K562 (cell line): ENCODE data around the gene NAA80. TPM values are rescaled to one million over a fixed set of nuclear protein-coding genes. Genes with fewer than 3 reads are reported as not detected.

Experiments used
- BMI1 ChIP-seq: fragments of 150-350 bp; IDR thresholded peaks from 2 replicates; pipeline ENCODE4 v1.6.1; 2014; ENCODE audit warnings: low read length
- CAMTA2 ChIP-seq: fragments of 250-450 bp; sonication (Bioruptor Pico); conservative IDR thresholded peaks from 2 replicates; pipeline ENCODE4 v1.5.1; 2022
- CBX2 ChIP-seq: fragments of 200-600 bp; sonication (generic); IDR thresholded peaks from one replicate; pipeline ENCODE4 v1.6.1; 2012; ENCODE audit warnings: mild to moderate bottlenecking, low read length, inconsistent platforms; ENCODE audit not compliant: insufficient read depth, poor library complexity, severe bottlenecking
- CBX3 ChIP-seq, 2 experiments: IDR thresholded peaks; 1 replicate in 1 of 2; 2 replicates in 1 of 2; pipeline ENCODE4 v1.6.1; 2012; ENCODE audit warnings: inconsistent platforms in 2 of 2, low read length in 2 of 2, borderline replicate concordance in 1 of 2, control low read depth in 1 of 2
- CBX8 ChIP-seq: fragments of 200-600 bp; sonication (generic); IDR thresholded peaks from 2 replicates; pipeline ENCODE4 v1.6.1; 2012; ENCODE audit warnings: borderline replicate concordance, mixed run types, low read depth, mild to moderate bottlenecking, moderate library complexity, mixed read lengths, low read length, control low read depth, inconsistent platforms; ENCODE audit not compliant: poor library complexity, severe bottlenecking; ENCODE audit errors: extremely low read depth
- CHD2 ChIP-seq: IDR thresholded peaks from 2 replicates; pipeline ENCODE4 v1.6.1; 2011; ENCODE audit warnings: low read depth, low read length
- EP300 ChIP-seq: IDR thresholded peaks from 2 replicates; pipeline ENCODE4 v1.6.1; 2012; ENCODE audit warnings: low read length, improper control_type of control experiment
- ETV1 ChIP-seq: fragments of 450-650 bp; conservative IDR thresholded peaks from 2 replicates; pipeline ENCODE4 v1.6.1; 2016; ENCODE audit warnings: missing genetic modification characterization, control low read depth, low read depth, missing compliant biosample characterization
- GABPB1 ChIP-seq: sonication (generic); formaldehyde crosslinking; IDR thresholded peaks from 2 replicates; pipeline ENCODE4 v1.8.0; 2022; ENCODE audit warnings: mild to moderate bottlenecking, missing genetic modification reagents
- HDAC3 ChIP-seq: fragments of 450-650 bp; IDR thresholded peaks from 2 replicates; pipeline ENCODE4 v1.6.1; 2018; ENCODE audit warnings: borderline replicate concordance, mild to moderate bottlenecking, moderate library complexity; ENCODE audit not compliant: partially characterized antibody
- MECOM ChIP-seq: fragments of 250-450 bp; sonication (Bioruptor Pico); IDR thresholded peaks from 2 replicates; pipeline ENCODE4 v1.8.0; 2022; ENCODE audit warnings: inconsistent platforms
- POLR2AphosphoS2 ChIP-seq: IDR thresholded peaks from 2 replicates; pipeline ENCODE4 v1.6.1; 2012; ENCODE audit warnings: low read length, improper control_type of control experiment
- POLR2H ChIP-seq: IDR thresholded peaks from 2 replicates; pipeline ENCODE4 v1.6.1; 2016; ENCODE audit warnings: missing genetic modification characterization, low read depth, mild to moderate bottlenecking, control low read depth, missing compliant biosample characterization, moderate library complexity
- RBM17 ChIP-seq: fragments of 200-400 bp; formaldehyde crosslinking; IDR thresholded peaks from 2 replicates; pipeline ENCODE4 v1.6.1; 2017; ENCODE audit warnings: low read depth, mild to moderate bottlenecking, low read length, borderline replicate concordance
- RBM39 ChIP-seq: fragments of 200-400 bp; formaldehyde crosslinking; optimal IDR thresholded peaks from 2 replicates; pipeline ENCODE3; 2018; ENCODE audit warnings: low read depth, low read length
- RHOXF2B ChIP-seq: fragments of 250-450 bp; sonication (Bioruptor Pico); conservative IDR thresholded peaks from 2 replicates; pipeline ENCODE4 v1.5.1; 2021
- TCF7 ChIP-seq: sonication (generic); IDR thresholded peaks from 2 replicates; pipeline ENCODE4 v1.6.1; 2016; ENCODE audit warnings: antibody characterized with exemption, borderline replicate concordance
- YBX1 ChIP-seq: fragments of 450-650 bp; IDR thresholded peaks from 2 replicates; pipeline ENCODE4 v1.7.1; 2016; ENCODE audit warnings: mild to moderate bottlenecking
- ZEB2 ChIP-seq: fragments of 450-650 bp; IDR thresholded peaks from 2 replicates; pipeline ENCODE4 v1.6.1; 2016
- ZNF232 ChIP-seq: sonication (generic); formaldehyde crosslinking; IDR thresholded peaks from 2 replicates; pipeline ENCODE4 v1.8.0; 2022; ENCODE audit warnings: mild to moderate bottlenecking, missing genetic modification reagents
- ZNF780A ChIP-seq: fragments of 250-450 bp; sonication (Bioruptor Pico); IDR thresholded peaks from 2 replicates; pipeline ENCODE4 v1.5.0; 2021; ENCODE audit warnings: mild to moderate bottlenecking
- polyA plus RNA-seq, 8 experiments: library from polyadenylated mRNA; depleted of rRNA in 4 of 8; stranded (reverse) in 5 of 8; unstranded in 3 of 8; fragments of >200 nt; fragmentation: Nextera tagmentation in 2 of 8; fragmentation: Illumina TruSeq in 1 of 8; extraction: Ambion mirVana in 2 of 8; extraction: Trizol in 1 of 8; gene quantifications; 2 replicates each; pipeline versions ENCODE4 v1.2.1 to v1.2.3, GENCODE V29; 2011 to 2014; ENCODE audit warnings: inconsistent platforms in 1 of 8, missing spikeins in 1 of 8
- total RNA-seq, 7 experiments: library from RNA; depleted of rRNA in 6 of 7; stranded (reverse); fragments of >200 nt in 6 of 7; fragmentation: Illumina TruSeq in 2 of 7; extraction: Trizol in 2 of 7; gene quantifications; 2 replicates each; pipeline versions ENCODE4 v1.2.1 to v1.2.3, GENCODE V29; 2011 to 2021; ENCODE audit warnings: low replicate concordance in 1 of 7
- TF ChIP-seq, protein P1 (sequence below): fragments of 250-450 bp; sonication (Bioruptor Pico); IDR thresholded peaks from 2 replicates; pipeline ENCODE4 v1.8.0; 2022; ENCODE audit warnings: inconsistent platforms, mild to moderate bottlenecking, moderate library complexity, borderline replicate concordance
- TF ChIP-seq, protein P2 (sequence below): fragments of 250-450 bp; sonication (Bioruptor Pico); IDR thresholded peaks from 2 replicates; pipeline ENCODE4 v1.4.0; 2020
- TF ChIP-seq, protein P3 (sequence below): fragments of 450-650 bp; IDR thresholded peaks from 2 replicates; pipeline ENCODE4 v1.7.0; 2016; ENCODE audit warnings: borderline replicate concordance
- TF ChIP-seq, protein P4 (sequence below): sonication (generic); formaldehyde crosslinking; IDR thresholded peaks from 2 replicates; pipeline ENCODE4 v1.9.0; 2022; ENCODE audit warnings: mild to moderate bottlenecking, missing genetic modification reagents

NAA80 gene
- total and polyA plus RNA-seq, 9 of the 15 experiments (the other 6 are each of a cell fraction or from before 2014, with no cell fraction given), result 0.82 to 24.0 (median 8.6) TPM

DNA sequence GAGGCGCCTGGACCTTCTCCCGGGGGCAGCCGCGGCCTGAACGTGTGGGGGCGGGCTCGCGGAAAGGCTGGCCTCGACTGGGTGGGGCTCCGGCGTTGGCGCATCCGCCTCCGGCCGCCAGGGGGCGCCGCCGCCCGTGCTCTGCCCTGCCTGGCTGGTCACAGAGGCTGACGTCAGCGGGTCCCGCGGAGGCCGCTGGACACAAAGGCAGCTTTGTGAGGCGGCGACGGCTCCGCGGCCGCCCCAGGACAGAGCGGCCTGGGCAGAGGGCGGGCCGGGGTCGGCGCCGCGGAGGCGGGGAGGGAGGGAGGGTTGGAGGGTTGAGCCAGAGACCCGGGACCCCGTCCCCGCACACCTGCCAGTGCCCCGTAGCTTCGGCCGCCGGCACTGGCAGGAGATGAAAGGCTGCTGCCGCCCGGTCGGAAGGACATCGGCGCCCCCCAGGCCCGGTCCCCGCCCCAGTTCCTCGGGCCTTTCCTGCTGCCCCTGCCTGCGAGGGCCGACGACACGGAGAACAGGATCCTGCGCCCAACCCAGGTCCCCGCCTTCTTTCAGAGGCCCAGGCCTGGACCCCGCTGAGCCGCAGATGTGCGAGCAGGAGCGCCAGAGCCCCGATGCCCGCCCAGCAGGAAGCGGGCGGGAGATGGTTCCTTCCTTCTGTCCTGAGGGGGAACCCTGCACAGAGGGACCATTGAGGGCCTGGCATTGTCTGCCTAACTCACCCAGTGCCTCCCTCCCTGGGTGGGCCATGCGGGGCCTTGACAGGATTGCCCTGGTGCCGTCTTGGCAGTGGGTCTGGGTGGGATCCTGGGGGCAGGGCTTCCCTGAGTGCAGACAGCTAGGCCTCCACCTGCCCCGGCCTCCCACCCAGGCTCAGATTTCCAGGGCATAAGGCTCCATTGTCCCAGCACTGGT lies 38.9 kb downstream of the NAA80 start (continued):
- TF ChIP-seq ZNF232 (CRISPR knock-in tag), result no peak
- no peak for TF ChIP-seq CBX3 (IDR thresholded peaks at IDR 0.05; ENCODE audit: borderline replicate concordance in 1 of 2, low read length in 2 of 2)
- TF ChIP-seq, protein P1, sequence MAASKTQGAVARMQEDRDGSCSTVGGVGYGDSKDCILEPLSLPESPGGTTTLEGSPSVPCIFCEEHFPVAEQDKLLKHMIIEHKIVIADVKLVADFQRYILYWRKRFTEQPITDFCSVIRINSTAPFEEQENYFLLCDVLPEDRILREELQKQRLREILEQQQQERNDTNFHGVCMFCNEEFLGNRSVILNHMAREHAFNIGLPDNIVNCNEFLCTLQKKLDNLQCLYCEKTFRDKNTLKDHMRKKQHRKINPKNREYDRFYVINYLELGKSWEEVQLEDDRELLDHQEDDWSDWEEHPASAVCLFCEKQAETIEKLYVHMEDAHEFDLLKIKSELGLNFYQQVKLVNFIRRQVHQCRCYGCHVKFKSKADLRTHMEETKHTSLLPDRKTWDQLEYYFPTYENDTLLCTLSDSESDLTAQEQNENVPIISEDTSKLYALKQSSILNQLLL (CRISPR knock-in tag), result no peak
- TF ChIP-seq HDAC3, result no peak
- no peak for TF ChIP-seq YBX1
- no peak for TF ChIP-seq RBM17
- TF ChIP-seq, protein P2, sequence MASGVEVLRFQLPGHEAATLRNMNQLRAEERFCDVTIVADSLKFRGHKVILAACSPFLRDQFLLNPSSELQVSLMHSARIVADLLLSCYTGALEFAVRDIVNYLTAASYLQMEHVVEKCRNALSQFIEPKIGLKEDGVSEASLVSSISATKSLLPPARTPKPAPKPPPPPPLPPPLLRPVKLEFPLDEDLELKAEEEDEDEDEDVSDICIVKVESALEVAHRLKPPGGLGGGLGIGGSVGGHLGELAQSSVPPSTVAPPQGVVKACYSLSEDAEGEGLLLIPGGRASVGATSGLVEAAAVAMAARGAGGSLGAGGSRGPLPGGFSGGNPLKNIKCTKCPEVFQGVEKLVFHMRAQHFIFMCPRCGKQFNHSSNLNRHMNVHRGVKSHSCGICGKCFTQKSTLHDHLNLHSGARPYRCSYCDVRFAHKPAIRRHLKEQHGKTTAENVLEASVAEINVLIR, result peak; percentile 66; the same call in 1 of the 2 replicates
- TF ChIP-seq GABPB1 (CRISPR knock-in tag), result peak; percentile 46
- TF ChIP-seq ETV1 (tag), result no peak
- no peak for TF ChIP-seq ZNF780A (CRISPR knock-in tag)
- peak; percentile 69; the same call in 1 of the 2 replicates for TF ChIP-seq TCF7
- no peak for TF ChIP-seq ZEB2
- no peak for TF ChIP-seq CAMTA2 (CRISPR knock-in tag)
- no peak for TF ChIP-seq EP300
- TF ChIP-seq BMI1, result no peak
- TF ChIP-seq POLR2AphosphoS2, result no peak; the same call in 1 of the 2 replicates
- TF ChIP-seq, protein P3, sequence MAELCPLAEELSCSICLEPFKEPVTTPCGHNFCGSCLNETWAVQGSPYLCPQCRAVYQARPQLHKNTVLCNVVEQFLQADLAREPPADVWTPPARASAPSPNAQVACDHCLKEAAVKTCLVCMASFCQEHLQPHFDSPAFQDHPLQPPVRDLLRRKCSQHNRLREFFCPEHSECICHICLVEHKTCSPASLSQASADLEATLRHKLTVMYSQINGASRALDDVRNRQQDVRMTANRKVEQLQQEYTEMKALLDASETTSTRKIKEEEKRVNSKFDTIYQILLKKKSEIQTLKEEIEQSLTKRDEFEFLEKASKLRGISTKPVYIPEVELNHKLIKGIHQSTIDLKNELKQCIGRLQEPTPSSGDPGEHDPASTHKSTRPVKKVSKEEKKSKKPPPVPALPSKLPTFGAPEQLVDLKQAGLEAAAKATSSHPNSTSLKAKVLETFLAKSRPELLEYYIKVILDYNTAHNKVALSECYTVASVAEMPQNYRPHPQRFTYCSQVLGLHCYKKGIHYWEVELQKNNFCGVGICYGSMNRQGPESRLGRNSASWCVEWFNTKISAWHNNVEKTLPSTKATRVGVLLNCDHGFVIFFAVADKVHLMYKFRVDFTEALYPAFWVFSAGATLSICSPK, result no peak
- no peak for TF ChIP-seq RBM39
- no peak for TF ChIP-seq CHD2
- no peak; the same call in 1 of the 2 replicates for TF ChIP-seq POLR2H (tag)
- TF ChIP-seq, protein P4, sequence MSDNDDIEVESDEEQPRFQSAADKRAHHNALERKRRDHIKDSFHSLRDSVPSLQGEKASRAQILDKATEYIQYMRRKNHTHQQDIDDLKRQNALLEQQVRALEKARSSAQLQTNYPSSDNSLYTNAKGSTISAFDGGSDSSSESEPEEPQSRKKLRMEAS, result peak; percentile 31; the same call in 1 of the 2 replicates
- no peak for TF ChIP-seq CBX8
- no peak for TF ChIP-seq CBX2
- TF ChIP-seq MECOM (CRISPR knock-in tag), result no peak
- no peak for TF ChIP-seq RHOXF2B
